Right lobe of liver (tissue), 6 donors: Measurements from ENCODE around the gene ASTL. TPM values are rescaled to one million over a fixed set of nuclear protein-coding genes. Genes with fewer than 3 reads are reported as not detected.
A peak's percentile ranks its signal among the peaks of the same experiment; 100 is the strongest.
"Not testable (repeated sequence)": the region's sequence is repeated elsewhere in the genome, so short reads cannot be mapped to it uniquely, and the experiment has no call there.

Source experiments
- ATAC-seq, 4 donors: fragments of 200-7000 bp; cut with Tn5 transposase; one replicate each; pipeline ENCODE4 v1.9.1; 2020; ENCODE audit warnings: mild to moderate bottlenecking in 4 of 4, moderate library complexity in 4 of 4
- DNase-seq, 3 donors: peaks; one replicate each; pipeline ENCODE4 v3.0.0-alpha.2; 2020
- H3K27ac ChIP-seq, 3 donors: fragments of 200-600 bp; one replicate each; pipeline ENCODE4 v1.8.0; 2022
- H3K27me3 ChIP-seq, 2 donors: fragments of 200-600 bp; one replicate each; pipeline ENCODE4 v1.8.0; 2022
- H3K36me3 ChIP-seq, 4 donors: fragments of 200-600 bp; sonication (generic) in 1 of 4; one replicate each; pipeline versions ENCODE4 v1.5.1 to v1.8.0; 2017 to 2022; ENCODE audit warnings: control low read depth in 1 of 4
- H3K4me1 ChIP-seq, 4 donors: fragments of 200-600 bp; sonication (generic) in 1 of 4; one replicate each; pipeline versions ENCODE4 v1.5.1 to v1.8.0; 2017 to 2022; ENCODE audit warnings: control low read depth in 1 of 4
- H3K4me3 ChIP-seq, 3 donors: fragments of 200-600 bp; one replicate each; pipeline ENCODE4 v1.8.0; 2022
- H3K9me3 ChIP-seq, 4 donors: fragments of 200-600 bp; sonication (generic) in 1 of 4; one replicate each; pipeline versions ENCODE4 v1.5.1 to v1.8.0; 2017 to 2022; ENCODE audit warnings: control low read depth in 1 of 4
- POLR2A ChIP-seq: fragments of 450-650 bp; IDR thresholded peaks from one replicate; pipeline ENCODE4 v1.6.1; 2017; ENCODE audit warnings: antibody characterized with exemption, mild to moderate bottlenecking
- WGBS: methylation state at CpG from one replicate; pipeline ENCODE4 v1.1.6; 2018; ENCODE audit warnings: low coverage, low lambda C conversion rate; ENCODE audit not compliant: insufficient coverage; ENCODE audit errors: missing lambda C conversion rate; 5-methylcytosine and 5-hydroxymethylcytosine counted together
- intact Hi-C, 2 donors: fragments of 100-400 bp; cut with DNase I; formaldehyde crosslinking; loops; one replicate each; pipeline versions ENCODE4 v1.11.2 to v1.14.1; 2022
- total RNA-seq, 6 experiments: library from RNA; depleted of rRNA in 2 of 6; stranded (reverse); fragments of >200 nt in 2 of 6; fragmentation: NEBNext Ultra II Directional in 3 of 6; extraction: Animal tissue kit (Norgen Biotek cat#: 25700) in 3 of 6; gene quantifications; one replicate each; pipeline versions ENCODE4 v1.1.0 to v1.2.4, GENCODE V29; 2016 to 2023
- TF ChIP-seq, protein P1 (sequence below), 4 donors: fragments of 200-600 bp in 3 of 4; fragments of 450-650 bp in 1 of 4; IDR thresholded peaks; one replicate each; pipeline versions ENCODE4 v1.5.1 to v1.8.0; 2016 to 2022; ENCODE audit warnings: antibody characterized with exemption in 4 of 4, mild to moderate bottlenecking in 2 of 4
- donor health status: DM: no; HTN: yes; CAD: no.
- donor health status: DM: no; HTN: no; CAD: no.
- donor health status: DM: no; HTN: no; CAD: no.
- donor health status: DM: no; HTN: yes; CAD: no.
- donor health status: DM: no; HTN: yes; CAD: no.

Gene ASTL
- total RNA-seq, 6 experiments from 2014 or later: not detected

DNA sequence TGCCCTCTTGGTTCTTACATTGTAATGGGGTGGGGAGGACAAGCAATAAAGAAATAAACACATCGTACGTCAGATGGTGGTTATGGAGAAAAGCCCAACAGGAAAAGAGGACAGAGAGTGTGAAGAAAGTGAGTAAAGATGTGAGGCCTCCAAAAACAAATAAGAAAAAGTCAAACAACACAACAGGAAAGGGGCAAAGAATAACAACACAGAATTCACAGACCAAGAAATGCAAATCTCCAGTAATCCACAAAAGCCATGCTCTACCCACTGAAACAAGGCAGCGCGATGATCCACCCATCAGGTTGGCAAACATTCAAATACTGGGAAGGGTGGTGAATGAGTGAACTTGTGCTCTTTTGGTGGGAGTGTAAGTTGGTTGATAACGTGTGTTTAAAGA lies 23.6 kb upstream of the ASTL start:
- no peak for ATAC-seq
- no peaks in the 10 kb centered on the region for H3K36me3 ChIP-seq
- TF ChIP-seq POLR2A: no peak
- TF ChIP-seq, protein P1, sequence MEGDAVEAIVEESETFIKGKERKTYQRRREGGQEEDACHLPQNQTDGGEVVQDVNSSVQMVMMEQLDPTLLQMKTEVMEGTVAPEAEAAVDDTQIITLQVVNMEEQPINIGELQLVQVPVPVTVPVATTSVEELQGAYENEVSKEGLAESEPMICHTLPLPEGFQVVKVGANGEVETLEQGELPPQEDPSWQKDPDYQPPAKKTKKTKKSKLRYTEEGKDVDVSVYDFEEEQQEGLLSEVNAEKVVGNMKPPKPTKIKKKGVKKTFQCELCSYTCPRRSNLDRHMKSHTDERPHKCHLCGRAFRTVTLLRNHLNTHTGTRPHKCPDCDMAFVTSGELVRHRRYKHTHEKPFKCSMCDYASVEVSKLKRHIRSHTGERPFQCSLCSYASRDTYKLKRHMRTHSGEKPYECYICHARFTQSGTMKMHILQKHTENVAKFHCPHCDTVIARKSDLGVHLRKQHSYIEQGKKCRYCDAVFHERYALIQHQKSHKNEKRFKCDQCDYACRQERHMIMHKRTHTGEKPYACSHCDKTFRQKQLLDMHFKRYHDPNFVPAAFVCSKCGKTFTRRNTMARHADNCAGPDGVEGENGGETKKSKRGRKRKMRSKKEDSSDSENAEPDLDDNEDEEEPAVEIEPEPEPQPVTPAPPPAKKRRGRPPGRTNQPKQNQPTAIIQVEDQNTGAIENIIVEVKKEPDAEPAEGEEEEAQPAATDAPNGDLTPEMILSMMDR (IDR thresholded peaks at IDR 0.05): no peak
- H3K4me1 ChIP-seq: no peaks in the 10 kb centered on the region
- no peak for DNase-seq
- no peaks in the 10 kb centered on the region for H3K27me3 ChIP-seq
- intact Hi-C loops: no loop called here
- no peak overlapping the region for H3K4me3 ChIP-seq
- WGBS: 59% methylated on average over 5 of the region's 5 CpGs
- H3K9me3 ChIP-seq: no peaks in the 10 kb centered on the region
- no peak overlapping the region for H3K27ac ChIP-seq

GRCh38 chr2:96160366-96160765 lies 22.1 kb upstream of the ASTL start:
- H3K9me3 ChIP-seq, H3K27me3 ChIP-seq, intact Hi-C loops, H3K27ac ChIP-seq, ATAC-seq, H3K36me3 ChIP-seq, H3K4me1 ChIP-seq, H3K4me3 ChIP-seq: not testable (repeated sequence)
- WGBS: 83% methylated on average over 5 of the region's 5 CpGs
- peak in 1 of 3 donors; percentile 9 for DNase-seq

DNA sequence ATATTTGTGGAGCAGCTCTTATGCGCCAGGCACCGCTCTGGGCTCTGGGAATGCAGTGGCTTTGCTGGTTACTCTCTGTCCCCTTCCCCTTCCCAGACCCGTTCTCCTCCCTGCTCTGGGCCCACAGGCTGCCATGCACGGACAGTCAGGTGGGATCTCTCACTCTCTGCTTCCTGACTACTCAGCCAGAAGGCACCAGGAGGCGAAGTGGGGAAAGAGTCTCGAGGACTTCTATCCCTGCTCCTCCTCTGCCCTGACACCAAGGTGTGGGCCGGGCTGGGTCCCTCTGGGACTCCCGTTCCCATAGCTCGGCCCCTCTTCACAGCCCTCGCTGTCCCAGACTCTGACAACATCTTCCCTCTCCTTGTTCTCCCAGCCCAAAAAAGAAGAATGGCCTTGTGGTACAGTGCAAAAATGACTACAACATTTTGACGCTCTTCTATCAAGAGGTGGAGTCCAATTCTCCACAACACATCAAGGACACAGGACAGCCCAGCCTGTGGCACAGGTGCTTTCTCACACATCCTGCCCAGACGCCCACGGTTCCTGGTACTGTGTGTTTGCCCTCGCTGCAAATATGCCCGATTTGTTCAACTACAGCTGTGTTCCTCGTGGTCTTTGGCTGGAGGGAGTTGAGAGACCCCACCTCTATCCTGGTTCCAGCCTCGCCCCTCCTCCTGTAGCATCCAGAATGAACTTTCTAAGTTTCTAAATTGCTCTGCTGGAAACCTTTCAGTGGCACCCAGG lies 21.0 kb upstream of the ASTL start:
- peak in 1 of 3 donors; percentile 19 for DNase-seq
- H3K27ac ChIP-seq: no peak overlapping the region
- WGBS: 58% methylated on average over 7 of the region's 17 CpGs

DNA sequence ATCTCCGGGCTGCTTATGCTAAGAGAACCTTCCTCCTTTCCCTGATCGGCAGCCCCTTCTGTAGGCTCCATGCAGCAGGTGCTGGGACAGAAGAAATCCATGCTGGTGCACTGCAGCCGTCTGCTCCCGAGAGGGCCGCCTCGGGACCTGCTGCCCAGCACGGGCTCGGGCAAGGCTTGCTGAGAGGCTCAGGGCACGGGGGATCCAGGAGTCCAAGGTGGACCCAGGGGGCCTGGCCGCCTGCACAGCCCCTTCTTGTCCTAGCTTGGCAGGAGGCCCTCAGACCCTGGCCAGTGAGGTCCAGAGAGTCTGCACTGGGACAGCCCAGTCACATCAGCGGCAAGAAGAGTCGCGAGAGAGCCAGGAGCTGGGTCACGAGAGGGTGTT lies 20.2 kb upstream of the ASTL start:
- TF ChIP-seq POLR2A: no peak
- TF ChIP-seq, protein P1 (IDR thresholded peaks at IDR 0.05): no peak
- Histone ChIP-seq H3K36me3 (no peaks in the 10 kb centered on the region), H3K4me1 (no peaks in the 10 kb centered on the region), H3K4me3 (no peak overlapping the region), H3K9me3 (no peaks in the 10 kb centered on the region), H3K27me3 (no peaks in the 10 kb centered on the region), H3K27ac (no peak overlapping the region)
- DNase-seq: peak in 1 of 3 donors; percentile 43
- no CpG with 5 or more reads among the region's 14 CpGs for WGBS
- ATAC-seq: no peak
- intact Hi-C loops: loop anchor here in 1 of 2 donors (10.0 kb wide), 1 partner anchor 346 kb away; the partner anchor contains the start of gene NEURL3

More for the DNA sequence above, 21.0 kb upstream of the ASTL start:
- H3K4me3 ChIP-seq: no peak overlapping the region
- H3K4me1 ChIP-seq: no peaks in the 10 kb centered on the region
- intact Hi-C loops: loop anchor here in 1 of 2 donors (10.0 kb wide), 1 partner anchor 346 kb away; the partner anchor contains the start of gene NEURL3
- no peaks in the 10 kb centered on the region for H3K9me3 ChIP-seq
- no peaks in the 10 kb centered on the region for H3K27me3 ChIP-seq
- TF ChIP-seq POLR2A: no peak
- TF ChIP-seq, protein P1 (IDR thresholded peaks at IDR 0.05): no peak
- no peak for ATAC-seq
- H3K36me3 ChIP-seq: no peaks in the 10 kb centered on the region
